Testis (tissue), 3 donors: ENCODE results near the gene MEOX1. TPM values are rescaled to one million over a fixed set of nuclear protein-coding genes. Genes with fewer than 3 reads are reported as not detected.

Experiments
- DNase-seq: peaks from one replicate; pipeline ENCODE4 v3.0.0-alpha.2; 2019
- H3K27ac ChIP-seq, 2 donors: fragments of 200-600 bp; sonication (generic); one replicate each; pipeline ENCODE4 v1.5.1; 2019
- H3K27me3 ChIP-seq: fragments of 200-600 bp; sonication (generic); one replicate; pipeline ENCODE4 v1.5.1; 2019
- H3K36me3 ChIP-seq: fragments of 200-600 bp; sonication (generic); one replicate; pipeline ENCODE4 v1.5.1; 2017; ENCODE audit warnings: low read depth; ENCODE audit errors: missing control alignments
- H3K4me1 ChIP-seq: fragments of 200-600 bp; sonication (generic); one replicate; pipeline ENCODE4 v1.5.1; 2019
- H3K4me3 ChIP-seq, 2 donors: fragments of 200-600 bp; sonication (generic); one replicate each; pipeline ENCODE4 v1.5.1; 2017 to 2019
- H3K9me3 ChIP-seq: fragments of 200-600 bp; sonication (generic); one replicate; pipeline ENCODE4 v1.5.1; 2017
- CTCF ChIP-seq, 3 experiments: fragments of 450-650 bp in 2 of 3; fragments of 200-600 bp in 1 of 3; sonication (generic) in 1 of 3; IDR thresholded peaks; one replicate each; pipeline ENCODE4 v1.5.1; 2016 to 2019; ENCODE audit warnings: antibody characterized with exemption in 3 of 3, mild to moderate bottlenecking in 2 of 3, moderate library complexity in 1 of 3
- POLR2A ChIP-seq: fragments of 450-650 bp; IDR thresholded peaks from one replicate; pipeline ENCODE4 v1.6.1; 2017; ENCODE audit warnings: antibody characterized with exemption, mild to moderate bottlenecking, moderate library complexity
- WGBS, 2 donors: methylation state at CpG; one replicate each; pipeline ENCODE4 v1.1.5; 2018; 5-methylcytosine and 5-hydroxymethylcytosine counted together
- intact Hi-C: fragments of 100-400 bp; cut with DNase I; formaldehyde crosslinking; loops from one replicate; pipeline ENCODE4 v1.15.1; 2023; ENCODE audit warnings: low total_unique reads
- polyA plus RNA-seq: library from polyadenylated mRNA; stranded (reverse); fragments of 350-450 nt; fragmentation: Illumina TruSeq; extraction: RNeasy Lipid Tissue Mini Kit (QIAGEN cat#74804); gene quantifications from one replicate; pipeline ENCODE4 v1.2.3, GENCODE V29; 2014; ENCODE audit warnings: low read depth, low replicate concordance; ENCODE audit not compliant: insufficient read depth
- total RNA-seq, 2 donors: library from RNA; depleted of rRNA; stranded (reverse); fragments of >200 nt; gene quantifications; one replicate each; pipeline ENCODE4 v1.2.3, GENCODE V29; 2016

Gene MEOX1
- total and polyA plus RNA-seq, 3 donors from 2014 or later: 0.12 to 6.1 (median 2.8) TPM

GRCh38 chr17:43674394-43674793 lies 12.7 kb upstream of the MEOX1 start:
- WGBS, 2 donors: 90 to 92% methylated on average over 5 of the region's 5 CpGs

GRCh38 chr17:43673516-43674323 lies 12.0 kb upstream of the MEOX1 start:
- no peak overlapping the region for H3K27ac ChIP-seq
- no peaks in the 10 kb centered on the region for H3K36me3 ChIP-seq
- H3K4me1 ChIP-seq: peaks cover 10% of the 10 kb centered on the region
- no peaks in the 10 kb centered on the region for H3K9me3 ChIP-seq
- peak; percentile 89 for DNase-seq
- intact Hi-C loops: loop anchor here (5.0 kb wide), 1 partner anchor 96 kb away; no protein-coding TSS in a partner anchor
- WGBS, 2 donors: 61 to 63% methylated on average over 14 of the region's 14 CpGs
- no peak for TF ChIP-seq POLR2A
- TF ChIP-seq CTCF (IDR thresholded peaks at IDR 0.05): peak; percentile 89 to 97 (median 96)
- no peaks in the 10 kb centered on the region for H3K27me3 ChIP-seq
- H3K4me3 ChIP-seq: no peak overlapping the region

More at GRCh38 chr17:43674394-43674793, 12.7 kb upstream of the MEOX1 start:
- no peak overlapping the region for H3K27ac ChIP-seq
- H3K9me3 ChIP-seq: no peaks in the 10 kb centered on the region
- H3K4me1 ChIP-seq: peaks cover 10% of the 10 kb centered on the region
- intact Hi-C loops: loop anchor here (5.0 kb wide), 1 partner anchor 97 kb away; no protein-coding TSS in a partner anchor
- no peaks in the 10 kb centered on the region for H3K36me3 ChIP-seq
- H3K4me3 ChIP-seq: no peak overlapping the region
- no peak for TF ChIP-seq POLR2A
- TF ChIP-seq CTCF (IDR thresholded peaks at IDR 0.05): no peak
- no peaks in the 10 kb centered on the region for H3K27me3 ChIP-seq
- DNase-seq: no peak

GRCh38 chr17:43671755-43672519 lies 10.2 kb upstream of the MEOX1 start:
- WGBS, 2 donors: 85 to 94% methylated on average over 3 of the region's 3 CpGs
- Histone ChIP-seq H3K36me3 (no peaks in the 10 kb centered on the region), H3K4me3 (no peak overlapping the region), H3K9me3 (no peaks in the 10 kb centered on the region), H3K27ac (no peak overlapping the region), H3K4me1 (peaks cover 8% of the 10 kb centered on the region), H3K27me3 (no peaks in the 10 kb centered on the region)
- TF ChIP-seq CTCF (IDR thresholded peaks at IDR 0.05) (no peak), POLR2A (no peak)
- DNase-seq: no peak
- intact Hi-C loops: loop anchor here (5.0 kb wide), 1 partner anchor 95 kb away; no protein-coding TSS in a partner anchor

- intact Hi-C loops: loop anchor here (5.0 kb wide), 1 partner anchor 94 kb away; no protein-coding TSS in a partner anchor
- no peak for DNase-seq
- Histone ChIP-seq H3K4me3 (no peak overlapping the region), H3K9me3 (no peaks in the 10 kb centered on the region), H3K36me3 (no peaks in the 10 kb centered on the region), H3K4me1 (peaks cover 8% of the 10 kb centered on the region), H3K27ac (no peak overlapping the region), H3K27me3 (no peaks in the 10 kb centered on the region)
- 69 to 75% methylated on average over 6 of the region's 6 CpGs for WGBS, 2 donors
- TF ChIP-seq CTCF (IDR thresholded peaks at IDR 0.05): no peak
- TF ChIP-seq POLR2A: no peak
These were observed 9.4 kb upstream of the MEOX1 start for GRCh38 chr17:43671031-43671692.
